HepG2 (cell line): ENCODE data around the gene ZBTB20. TPM values are rescaled to one million over a fixed set of nuclear protein-coding genes. Genes with fewer than 3 reads are reported as not detected.

Experiments used
- ATF7 ChIP-seq, 2 experiments: fragments of 450-650 bp in 1 of 2; sonication (generic) in 1 of 2; formaldehyde crosslinking in 1 of 2; IDR thresholded peaks; 2 replicates each; pipeline versions ENCODE4 v1.4.0 to v1.6.1; 2016 to 2020; ENCODE audit warnings: antibody characterized with exemption in 1 of 2, mild to moderate bottlenecking in 1 of 2, missing genetic modification reagents in 1 of 2
- CHD2 ChIP-seq: IDR thresholded peaks from 2 replicates; pipeline ENCODE4 v1.6.1; 2011; ENCODE audit warnings: low read depth, low read length, improper control_type of control experiment
- ELF1 ChIP-seq: sonication (generic); formaldehyde crosslinking; IDR thresholded peaks from 2 replicates; pipeline ENCODE4 v1.4.0; 2020; ENCODE audit warnings: missing genetic modification reagents
- GTF2F1 ChIP-seq: fragments of 150-350 bp; IDR thresholded peaks from 2 replicates; pipeline ENCODE4 v1.6.1; 2014; ENCODE audit warnings: low read length
- HOMEZ ChIP-seq: IDR thresholded peaks from 2 replicates; pipeline ENCODE4 v1.6.1; 2016; ENCODE audit warnings: low read depth
- HOXD1 ChIP-seq: sonication (generic); formaldehyde crosslinking; IDR thresholded peaks from 2 replicates; pipeline ENCODE4 v1.5.0; 2020; ENCODE audit warnings: missing genetic modification reagents
- MTA1 ChIP-seq: sonication (generic); formaldehyde crosslinking; IDR thresholded peaks from 2 replicates; pipeline ENCODE4 v1.4.0; 2020; ENCODE audit warnings: missing genetic modification reagents, mild to moderate bottlenecking, borderline replicate concordance
- MZF1 ChIP-seq: sonication (generic); formaldehyde crosslinking; IDR thresholded peaks from 2 replicates; pipeline ENCODE4 v1.8.1; 2023; ENCODE audit warnings: mild to moderate bottlenecking, missing genetic modification reagents, borderline replicate concordance
- NCOR1 ChIP-seq: fragments of 200-600 bp; sonication (generic); IDR thresholded peaks from 2 replicates; pipeline ENCODE4 v1.7.0; 2017; ENCODE audit warnings: antibody characterized with exemption, low read length, borderline replicate concordance
- PHB2 ChIP-seq: fragments of 450-650 bp; IDR thresholded peaks from 2 replicates; pipeline ENCODE4 v1.6.1; 2018; ENCODE audit not compliant: partially characterized antibody
- PHF8 ChIP-seq: sonication (generic); formaldehyde crosslinking; IDR thresholded peaks from 2 replicates; pipeline ENCODE4 v1.5.0; 2020; ENCODE audit warnings: missing genetic modification reagents
- RNF2 ChIP-seq: fragments of 450-650 bp; conservative IDR thresholded peaks from 2 replicates; pipeline ENCODE4 v1.6.1; 2016; ENCODE audit warnings: low read depth
- RXRA ChIP-seq: sonication (generic); formaldehyde crosslinking; IDR thresholded peaks from 2 replicates; pipeline ENCODE4 v1.5.1; 2020; ENCODE audit warnings: missing genetic modification reagents
- SKI ChIP-seq: fragments of 450-650 bp; IDR thresholded peaks from one replicate; pipeline ENCODE4 v1.6.1; 2018; ENCODE audit warnings: mild to moderate bottlenecking; ENCODE audit not compliant: partially characterized antibody
- SNAI1 ChIP-seq: sonication (generic); formaldehyde crosslinking; IDR thresholded peaks from 2 replicates; pipeline ENCODE4 v1.5.0; 2020; ENCODE audit warnings: mild to moderate bottlenecking, missing genetic modification reagents, borderline replicate concordance
- STAT5B ChIP-seq: sonication (generic); formaldehyde crosslinking; IDR thresholded peaks from 2 replicates; pipeline ENCODE4 v1.4.0; 2020; ENCODE audit warnings: missing genetic modification reagents
- TCF7L2 ChIP-seq: IDR thresholded peaks from 2 replicates; pipeline ENCODE4 v1.6.1; 2011; ENCODE audit warnings: mild to moderate bottlenecking, low read depth, low read length, moderate library complexity
- TFE3 ChIP-seq: IDR thresholded peaks from 2 replicates; pipeline ENCODE4 v1.6.1; 2016
- XRCC5 ChIP-seq: fragments of 200-400 bp; formaldehyde crosslinking; optimal IDR thresholded peaks from 2 replicates; pipeline ENCODE3; 2017; ENCODE audit warnings: mild to moderate bottlenecking, low read length
- ZNF432 ChIP-seq: sonication (generic); formaldehyde crosslinking; IDR thresholded peaks from 2 replicates; pipeline ENCODE4 v1.5.0; 2020; ENCODE audit warnings: missing genetic modification reagents, mild to moderate bottlenecking, borderline replicate concordance
- ZNF451 ChIP-seq: sonication (generic); formaldehyde crosslinking; IDR thresholded peaks from 2 replicates; pipeline ENCODE4 v1.5.0; 2020; ENCODE audit warnings: mild to moderate bottlenecking, missing genetic modification reagents
- ZNF569 ChIP-seq: sonication (generic); formaldehyde crosslinking; IDR thresholded peaks from 2 replicates; pipeline ENCODE4 v1.5.0; 2020; ENCODE audit warnings: mild to moderate bottlenecking, missing genetic modification reagents, moderate library complexity, borderline replicate concordance
- ZNF576 ChIP-seq: sonication (generic); formaldehyde crosslinking; IDR thresholded peaks from 2 replicates; pipeline ENCODE4 v1.4.0; 2020; ENCODE audit warnings: mild to moderate bottlenecking, missing genetic modification reagents
- ZNF605 ChIP-seq: sonication (generic); formaldehyde crosslinking; IDR thresholded peaks from 2 replicates; pipeline ENCODE4 v1.8.0; 2022; ENCODE audit warnings: mild to moderate bottlenecking, missing genetic modification reagents
- ZSCAN30 ChIP-seq: sonication (generic); formaldehyde crosslinking; IDR thresholded peaks from 2 replicates; pipeline ENCODE4 v1.5.0; 2020; ENCODE audit warnings: mild to moderate bottlenecking, missing genetic modification reagents
- polyA plus RNA-seq, 8 experiments: library from polyadenylated mRNA; depleted of rRNA in 3 of 8; stranded (reverse) in 7 of 8; unstranded in 1 of 8; fragments of >200 nt; fragmentation: Illumina TruSeq in 4 of 8; extraction: Trizol in 4 of 8; gene quantifications; 2 replicates each; pipeline versions ENCODE4 v1.2.1 to v1.2.3, GENCODE V29; 2011 to 2016; ENCODE audit warnings: low read depth in 4 of 8, missing spikeins in 1 of 8, mixed read lengths in 1 of 8; ENCODE audit not compliant: insufficient read depth in 1 of 8
- total RNA-seq, 5 experiments: library from RNA; depleted of rRNA; stranded (reverse); fragments of >200 nt; fragmentation: Illumina TruSeq; extraction: Trizol; gene quantifications; 2 replicates each; pipeline ENCODE4 v1.2.3, GENCODE V29; 2016; ENCODE audit warnings: low read depth in 1 of 5

The ZBTB20 gene
- total and polyA plus RNA-seq, 2 of the 13 experiments (the other 11 are each of a cell fraction or from before 2014, with no cell fraction given): 1.9 to 8.8 TPM

- no peak for TF ChIP-seq ZNF432 (CRISPR knock-in tag)
- TF ChIP-seq PHF8: peak; percentile 83
- peak; percentile 66 for TF ChIP-seq ZNF605 (CRISPR knock-in tag)
- 0 out of 2 replicates have a peak, but pooled peaks have one; percentile 61 for TF ChIP-seq RNF2
- TF ChIP-seq SKI: peak; percentile 79
- TF ChIP-seq HOMEZ: peak; percentile 46; the same call in 1 of the 2 replicates
- peak; percentile 54 for TF ChIP-seq XRCC5
- 0 out of 2 replicates have a peak, but pooled peaks have one; percentile 18 for TF ChIP-seq ELF1 (CRISPR knock-in tag)
- no peak for TF ChIP-seq MZF1
- TF ChIP-seq PHB2: no peak
- peak; percentile 60; the same call in 1 of the 2 replicates for TF ChIP-seq NCOR1
- TF ChIP-seq SNAI1 (CRISPR knock-in tag): no peak
- TF ChIP-seq MTA1 (CRISPR knock-in tag): no peak
- TF ChIP-seq HOXD1: no peak
- no peak for TF ChIP-seq GTF2F1
- peak; percentile 12; the same call in 1 of the 2 replicates for TF ChIP-seq ATF7 (IDR thresholded peaks at IDR 0.05)
- TF ChIP-seq ATF7 (CRISPR knock-in tag; IDR thresholded peaks at IDR 0.05): no peak
- no peak for TF ChIP-seq ZNF576 (CRISPR knock-in tag)
- no peak for TF ChIP-seq ZSCAN30 (CRISPR knock-in tag)
- no peak for TF ChIP-seq TCF7L2
- no peak for TF ChIP-seq ZNF569
- TF ChIP-seq ZNF451 (CRISPR knock-in tag): peak; percentile 77; the same call in 1 of the 2 replicates
- TF ChIP-seq TFE3 (CRISPR knock-in tag): 0 out of 2 replicates have a peak, but pooled peaks have one; percentile 18
- no peak; the same call in 1 of the 2 replicates for TF ChIP-seq CHD2
- TF ChIP-seq RXRA (CRISPR knock-in tag): peak; percentile 93
- TF ChIP-seq STAT5B (CRISPR knock-in tag): no peak
These were observed 447 bp upstream of the ZBTB20 start (continued) for GRCh38 chr3:115147329-115148141.
